Measurements from ENCODE around the gene TTF1. TPM values are rescaled to one million over a fixed set of nuclear protein-coding genes. Genes with fewer than 3 reads are reported as not detected.

The TTF1 gene, protein sequence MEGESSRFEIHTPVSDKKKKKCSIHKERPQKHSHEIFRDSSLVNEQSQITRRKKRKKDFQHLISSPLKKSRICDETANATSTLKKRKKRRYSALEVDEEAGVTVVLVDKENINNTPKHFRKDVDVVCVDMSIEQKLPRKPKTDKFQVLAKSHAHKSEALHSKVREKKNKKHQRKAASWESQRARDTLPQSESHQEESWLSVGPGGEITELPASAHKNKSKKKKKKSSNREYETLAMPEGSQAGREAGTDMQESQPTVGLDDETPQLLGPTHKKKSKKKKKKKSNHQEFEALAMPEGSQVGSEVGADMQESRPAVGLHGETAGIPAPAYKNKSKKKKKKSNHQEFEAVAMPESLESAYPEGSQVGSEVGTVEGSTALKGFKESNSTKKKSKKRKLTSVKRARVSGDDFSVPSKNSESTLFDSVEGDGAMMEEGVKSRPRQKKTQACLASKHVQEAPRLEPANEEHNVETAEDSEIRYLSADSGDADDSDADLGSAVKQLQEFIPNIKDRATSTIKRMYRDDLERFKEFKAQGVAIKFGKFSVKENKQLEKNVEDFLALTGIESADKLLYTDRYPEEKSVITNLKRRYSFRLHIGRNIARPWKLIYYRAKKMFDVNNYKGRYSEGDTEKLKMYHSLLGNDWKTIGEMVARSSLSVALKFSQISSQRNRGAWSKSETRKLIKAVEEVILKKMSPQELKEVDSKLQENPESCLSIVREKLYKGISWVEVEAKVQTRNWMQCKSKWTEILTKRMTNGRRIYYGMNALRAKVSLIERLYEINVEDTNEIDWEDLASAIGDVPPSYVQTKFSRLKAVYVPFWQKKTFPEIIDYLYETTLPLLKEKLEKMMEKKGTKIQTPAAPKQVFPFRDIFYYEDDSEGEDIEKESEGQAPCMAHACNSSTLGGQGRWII
- total RNA-seq (2012; rRNA removed) = 5.7 and 7.4 TPM in 2 replicates

GRCh38 chr9:132406554-132407122, at the start of gene TTF1:
Gene TTF1 (minus strand): TSS chr9:132406840. CDS start chr9:132402821, 4,019 bp downstream.
- Histone ChIP-seq H3K9ac (ENCODE audit: low read depth, low read length) (peak within 1 kb of the TSS; percentile 87), H3K4me1 (ENCODE audit: control insufficient read depth, insufficient read depth, low read length) (peaks cover 20% of the 10 kb centered on the region), H3K4me3 (ENCODE audit: low read length) (peak within 1 kb of the TSS; percentile 83), H3K9me3 (replicated peaks; ENCODE audit: low read length) (no peaks in the 10 kb centered on the region), H3K27me3 (ENCODE audit: control insufficient read depth, insufficient read depth, low read length) (peaks cover 15% of the 10 kb centered on the region), H3K36me3 (ENCODE audit: insufficient read depth, low read length) (peaks cover 6% of the 10 kb centered on the region), H3K4me2 (ENCODE audit: low read length) (peak within 1 kb of the TSS; percentile 88)

DNA sequence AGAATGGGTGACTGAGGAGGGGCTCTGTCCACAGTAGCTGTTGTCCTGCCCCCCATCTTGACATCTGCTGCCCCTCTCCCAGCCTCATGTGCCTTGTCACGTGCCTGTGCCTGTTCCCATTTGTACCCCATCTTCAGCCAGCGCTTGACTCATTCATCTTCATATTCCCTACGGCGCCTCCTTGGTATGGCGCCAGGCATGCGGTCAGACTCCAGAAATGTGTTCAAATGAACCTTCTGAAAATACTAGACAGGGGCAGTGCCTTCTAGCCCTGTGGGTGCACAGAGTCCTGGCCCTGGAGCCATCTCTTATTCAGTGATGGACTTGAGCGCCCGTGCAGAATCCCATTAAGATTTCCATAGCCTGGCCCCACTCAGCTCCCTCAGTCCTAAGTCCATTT, 49.6 kb upstream of the TTF1 start:
- Histone ChIP-seq H3K4me3 (ENCODE audit: low read length) (no peak overlapping the region), H3K4me2 (ENCODE audit: low read length) (no peak overlapping the region), H3K9ac (ENCODE audit: low read depth, low read length) (no peak overlapping the region), H3K36me3 (ENCODE audit: insufficient read depth, low read length) (no peaks in the 10 kb centered on the region), H3K27me3 (ENCODE audit: control insufficient read depth, insufficient read depth, low read length) (peaks cover 65% of the 10 kb centered on the region), H3K9me3 (replicated peaks; ENCODE audit: low read length) (no peaks in the 10 kb centered on the region), H3K4me1 (ENCODE audit: control insufficient read depth, insufficient read depth, low read length) (no peaks in the 10 kb centered on the region)

- peaks cover 62% of the 10 kb centered on the region for H3K27me3 ChIP-seq (ENCODE audit: control insufficient read depth, insufficient read depth, low read length)
- no peaks in the 10 kb centered on the region for H3K4me1 ChIP-seq (ENCODE audit: control insufficient read depth, insufficient read depth, low read length)
- H3K36me3 ChIP-seq (ENCODE audit: insufficient read depth, low read length) = no peaks in the 10 kb centered on the region
- H3K4me3 ChIP-seq (ENCODE audit: low read length) = no peak overlapping the region
- no peak overlapping the region for H3K9ac ChIP-seq (ENCODE audit: low read depth, low read length)
- no peaks in the 10 kb centered on the region for H3K9me3 ChIP-seq (replicated peaks; ENCODE audit: low read length)
- H3K4me2 ChIP-seq (ENCODE audit: low read length) = no peak overlapping the region
Measured at GRCh38 chr9:132451276-132451675, 44.6 kb upstream of the TTF1 start.

DNA sequence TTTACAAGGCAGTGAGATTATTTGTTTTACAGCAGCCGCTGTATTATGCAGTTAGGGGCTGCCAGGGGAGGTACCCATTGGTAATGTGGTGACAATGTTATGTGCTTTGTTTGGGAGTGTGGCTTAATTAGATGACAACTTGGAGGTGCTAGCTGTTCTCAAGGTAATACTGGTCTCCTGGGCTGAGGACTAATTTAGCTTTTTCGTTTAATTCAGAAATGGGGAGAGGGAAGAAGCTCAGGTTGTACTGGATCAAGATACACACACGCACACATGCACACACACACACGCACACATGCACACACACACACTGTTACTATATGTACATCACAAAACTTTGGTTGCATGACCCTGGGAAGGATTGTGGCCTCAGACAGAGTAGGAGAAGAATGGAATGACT, 41.3 kb upstream of the TTF1 start:
- no peaks in the 10 kb centered on the region for H3K36me3 ChIP-seq (ENCODE audit: insufficient read depth, low read length)
- no peak overlapping the region for H3K4me2 ChIP-seq (ENCODE audit: low read length)
- H3K4me1 ChIP-seq (ENCODE audit: control insufficient read depth, insufficient read depth, low read length) = no peaks in the 10 kb centered on the region
- no peaks in the 10 kb centered on the region for H3K9me3 ChIP-seq (replicated peaks; ENCODE audit: low read length)
- peaks cover 48% of the 10 kb centered on the region for H3K27me3 ChIP-seq (ENCODE audit: control insufficient read depth, insufficient read depth, low read length)
- H3K9ac ChIP-seq (ENCODE audit: low read depth, low read length) = no peak overlapping the region
- no peak overlapping the region for H3K4me3 ChIP-seq (ENCODE audit: low read length)

DNA sequence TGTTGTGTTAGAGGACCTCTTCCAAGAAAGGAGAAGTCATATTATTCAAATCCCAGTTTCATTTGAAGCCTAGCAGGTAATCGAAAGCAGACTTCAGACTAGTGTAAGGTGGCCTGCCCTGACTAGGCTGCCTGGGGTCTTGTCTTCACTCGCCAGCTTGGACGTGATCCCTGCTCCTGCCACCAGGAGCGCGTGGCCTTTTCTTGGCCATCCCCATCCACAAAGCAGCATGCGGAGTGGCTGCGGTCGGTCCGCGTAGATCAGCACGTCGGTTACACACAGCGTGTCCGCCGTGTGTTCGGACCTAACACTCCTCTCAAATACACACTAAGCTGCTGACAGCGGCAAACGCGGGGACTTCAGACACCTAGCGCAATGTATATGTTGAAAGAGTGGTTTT, 40.7 kb upstream of the TTF1 start:
- no peaks in the 10 kb centered on the region for H3K9me3 ChIP-seq (replicated peaks; ENCODE audit: low read length)
- H3K9ac ChIP-seq (ENCODE audit: low read depth, low read length) = no peak overlapping the region
- H3K4me1 ChIP-seq (ENCODE audit: control insufficient read depth, insufficient read depth, low read length) = no peaks in the 10 kb centered on the region
- no peak overlapping the region for H3K4me3 ChIP-seq (ENCODE audit: low read length)
- no peak overlapping the region for H3K4me2 ChIP-seq (ENCODE audit: low read length)
- H3K27me3 ChIP-seq (ENCODE audit: control insufficient read depth, insufficient read depth, low read length) = peaks cover 49% of the 10 kb centered on the region
- H3K36me3 ChIP-seq (ENCODE audit: insufficient read depth, low read length) = no peaks in the 10 kb centered on the region

- H3K27me3 ChIP-seq (ENCODE audit: control insufficient read depth, insufficient read depth, low read length) = peaks cover 49% of the 10 kb centered on the region
- H3K4me1 ChIP-seq (ENCODE audit: control insufficient read depth, insufficient read depth, low read length) = no peaks in the 10 kb centered on the region
- H3K4me2 ChIP-seq (ENCODE audit: low read length) = no peak overlapping the region
- H3K4me3 ChIP-seq (ENCODE audit: low read length) = no peak overlapping the region
- H3K9ac ChIP-seq (ENCODE audit: low read depth, low read length) = no peak overlapping the region
- H3K9me3 ChIP-seq (replicated peaks; ENCODE audit: low read length) = no peaks in the 10 kb centered on the region
- no peaks in the 10 kb centered on the region for H3K36me3 ChIP-seq (ENCODE audit: insufficient read depth, low read length)
Measured at GRCh38 chr9:132446887-132447286, 40.2 kb upstream of the TTF1 start.

DNA sequence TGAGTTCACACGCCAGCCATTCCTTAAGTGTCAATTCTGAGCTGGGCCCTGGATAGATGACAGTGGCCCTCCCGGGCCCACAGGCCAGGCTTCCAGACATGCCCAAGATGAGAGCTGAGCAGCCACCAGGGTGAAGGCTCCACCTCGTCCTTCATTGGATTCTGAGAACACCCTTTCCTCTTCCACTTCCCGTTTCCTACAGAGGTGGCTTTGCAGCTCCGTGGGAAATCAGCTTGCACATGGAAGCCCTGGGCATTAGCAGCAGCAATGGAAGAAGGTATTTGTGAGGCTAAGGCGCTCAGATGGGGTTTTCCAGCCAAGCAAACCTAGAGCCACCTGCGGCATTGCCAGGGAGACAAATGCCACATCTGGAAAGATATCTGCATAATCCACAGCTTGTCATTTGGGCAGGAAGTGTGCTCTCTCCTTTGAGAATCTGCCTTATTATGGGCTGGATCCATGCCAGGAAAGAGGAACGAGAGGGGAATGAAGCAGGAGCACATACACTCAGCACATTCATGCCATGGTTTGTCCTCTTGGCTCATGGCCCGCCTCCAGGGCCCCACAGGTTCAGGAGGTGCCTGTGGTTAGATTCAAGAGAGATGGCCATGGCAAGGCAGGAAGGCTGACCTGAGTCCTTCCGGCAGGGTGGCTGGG, 37.4 kb upstream of the TTF1 start:
- Histone ChIP-seq H3K9ac (ENCODE audit: low read depth, low read length) (no peak overlapping the region), H3K4me2 (ENCODE audit: low read length) (no peak overlapping the region), H3K9me3 (replicated peaks; ENCODE audit: low read length) (no peaks in the 10 kb centered on the region), H3K4me1 (ENCODE audit: control insufficient read depth, insufficient read depth, low read length) (no peaks in the 10 kb centered on the region), H3K4me3 (ENCODE audit: low read length) (no peak overlapping the region), H3K27me3 (ENCODE audit: control insufficient read depth, insufficient read depth, low read length) (peaks cover 56% of the 10 kb centered on the region), H3K36me3 (ENCODE audit: insufficient read depth, low read length) (no peaks in the 10 kb centered on the region)

DNA sequence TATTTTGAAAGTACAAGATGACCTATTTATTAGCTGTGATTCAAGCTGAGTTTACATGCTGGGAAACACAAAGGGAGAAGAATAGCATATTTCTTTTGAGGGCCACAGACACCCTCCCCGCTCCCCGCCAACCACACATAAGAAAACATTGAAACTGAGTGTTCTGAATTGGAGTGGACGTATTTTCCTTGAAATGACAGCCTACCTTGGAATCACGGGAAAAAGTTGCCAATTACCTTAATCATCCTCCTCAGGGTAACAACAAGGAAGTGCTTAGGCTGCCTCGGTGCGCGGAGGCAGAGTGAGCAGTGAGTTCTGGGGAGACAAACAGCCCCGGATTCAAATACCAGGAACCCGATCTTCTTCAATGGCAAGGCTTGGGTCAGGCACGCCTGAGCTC, 34.8 kb upstream of the TTF1 start:
- Histone ChIP-seq H3K36me3 (ENCODE audit: insufficient read depth, low read length) (no peaks in the 10 kb centered on the region), H3K4me1 (ENCODE audit: control insufficient read depth, insufficient read depth, low read length) (no peaks in the 10 kb centered on the region), H3K9ac (ENCODE audit: low read depth, low read length) (no peak overlapping the region), H3K27me3 (ENCODE audit: control insufficient read depth, insufficient read depth, low read length) (peaks cover 46% of the 10 kb centered on the region), H3K4me3 (ENCODE audit: low read length) (no peak overlapping the region), H3K4me2 (ENCODE audit: low read length) (no peak overlapping the region), H3K9me3 (replicated peaks; ENCODE audit: low read length) (no peaks in the 10 kb centered on the region)

DNA sequence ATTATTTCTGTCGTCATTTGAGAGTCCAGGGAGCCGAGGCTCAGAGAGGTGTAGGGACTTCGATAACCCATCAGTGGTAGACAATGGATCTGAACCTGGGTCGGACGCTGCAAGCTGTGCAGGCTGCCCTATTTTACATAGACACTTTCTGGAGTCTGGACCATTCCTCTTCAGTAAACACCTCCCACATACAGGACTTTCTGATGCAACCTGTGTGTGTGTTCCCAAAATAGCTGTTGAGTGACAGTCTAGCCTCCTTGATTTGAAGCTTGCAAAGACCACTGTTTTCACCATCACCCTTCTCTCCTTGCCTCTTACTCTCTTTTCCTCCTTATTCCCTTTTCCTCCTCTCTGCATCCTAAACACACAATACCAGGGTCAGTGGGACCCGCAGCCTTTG, 34.1 kb upstream of the TTF1 start:
- Histone ChIP-seq H3K4me3 (ENCODE audit: low read length) (no peak overlapping the region), H3K4me2 (ENCODE audit: low read length) (no peak overlapping the region), H3K9ac (ENCODE audit: low read depth, low read length) (no peak overlapping the region), H3K9me3 (replicated peaks; ENCODE audit: low read length) (peaks cover 2% of the 10 kb centered on the region), H3K4me1 (ENCODE audit: control insufficient read depth, insufficient read depth, low read length) (no peaks in the 10 kb centered on the region), H3K36me3 (ENCODE audit: insufficient read depth, low read length) (no peaks in the 10 kb centered on the region), H3K27me3 (ENCODE audit: control insufficient read depth, insufficient read depth, low read length) (peaks cover 49% of the 10 kb centered on the region)

DNA sequence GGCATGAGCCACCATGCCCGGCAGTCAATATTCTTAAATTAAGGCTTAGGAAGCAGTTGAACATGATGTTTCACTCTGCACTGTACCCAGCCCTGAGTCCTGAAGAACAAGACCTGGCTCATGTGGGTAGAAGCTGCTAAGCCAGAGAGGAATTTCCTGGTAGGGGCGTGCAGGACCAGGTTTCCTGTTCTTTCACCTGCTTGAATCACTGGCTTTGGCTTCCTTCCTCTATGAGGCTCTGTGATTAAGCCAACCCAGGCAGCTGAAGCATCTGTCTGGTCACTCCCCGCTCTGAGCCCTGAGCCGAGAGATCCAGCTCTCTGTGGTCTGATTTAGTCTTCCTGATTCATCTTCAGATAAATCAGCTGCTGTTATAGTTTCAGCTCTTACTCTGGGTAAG, 32.5 kb upstream of the TTF1 start:
- peaks cover 61% of the 10 kb centered on the region for H3K27me3 ChIP-seq (ENCODE audit: control insufficient read depth, insufficient read depth, low read length)
- H3K4me2 ChIP-seq (ENCODE audit: low read length) = no peak overlapping the region
- H3K9me3 ChIP-seq (replicated peaks; ENCODE audit: low read length) = peaks cover 2% of the 10 kb centered on the region
- H3K9ac ChIP-seq (ENCODE audit: low read depth, low read length) = no peak overlapping the region
- no peaks in the 10 kb centered on the region for H3K36me3 ChIP-seq (ENCODE audit: insufficient read depth, low read length)
- H3K4me1 ChIP-seq (ENCODE audit: control insufficient read depth, insufficient read depth, low read length) = no peaks in the 10 kb centered on the region
- no peak overlapping the region for H3K4me3 ChIP-seq (ENCODE audit: low read length)

GRCh38 chr9:132434881-132435280, 28.2 kb upstream of the TTF1 start:
- H3K4me3 ChIP-seq (ENCODE audit: low read length) = no peak overlapping the region
- H3K9ac ChIP-seq (ENCODE audit: low read depth, low read length) = no peak overlapping the region
- no peaks in the 10 kb centered on the region for H3K36me3 ChIP-seq (ENCODE audit: insufficient read depth, low read length)
- peaks cover 2% of the 10 kb centered on the region for H3K9me3 ChIP-seq (replicated peaks; ENCODE audit: low read length)
- H3K4me1 ChIP-seq (ENCODE audit: control insufficient read depth, insufficient read depth, low read length) = no peaks in the 10 kb centered on the region
- no peak overlapping the region for H3K4me2 ChIP-seq (ENCODE audit: low read length)
- H3K27me3 ChIP-seq (ENCODE audit: control insufficient read depth, insufficient read depth, low read length) = peaks cover 56% of the 10 kb centered on the region

Measured in skeletal muscle satellite cell (primary cell).